22Rv1 (cell line): ENCODE results near the gene CNIH4.
"Not testable (repeated sequence)": the region's sequence is repeated elsewhere in the genome, so short reads cannot be mapped to it uniquely, and the experiment has no call there.

ENCODE experiments used
- ZFX ChIP-seq: fragments of 450-650 bp; IDR thresholded peaks from 2 replicates; pipeline ENCODE4 v1.6.1; 2017; ENCODE audit warnings: antibody characterized with exemption, borderline replicate concordance
- TF ChIP-seq, protein P1 (sequence below): fragments of 450-650 bp; IDR thresholded peaks from 2 replicates; pipeline ENCODE4 v1.5.1; 2017; ENCODE audit warnings: mild to moderate bottlenecking

DNA sequence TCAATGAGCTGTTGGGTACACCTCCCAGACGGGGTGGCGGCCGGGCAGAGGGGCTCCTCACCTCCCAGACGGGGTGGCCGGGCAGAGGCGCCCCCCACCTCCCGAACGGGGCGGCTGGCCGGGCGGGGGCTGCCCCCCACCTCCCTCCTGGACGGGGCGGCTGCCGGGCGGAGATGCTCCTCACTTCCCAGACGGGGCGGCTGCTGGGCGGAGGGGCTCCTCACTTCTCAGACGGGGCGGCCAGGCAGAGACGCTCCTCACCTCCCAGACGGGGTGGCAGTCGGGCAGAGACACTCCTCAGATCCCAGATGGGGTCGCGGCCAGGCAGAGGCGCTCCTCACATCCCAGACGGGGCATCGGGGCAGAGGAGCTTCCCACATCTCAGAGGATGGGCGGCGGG lies 7.0 kb upstream of the CNIH4 start:
- TF ChIP-seq, protein P1, sequence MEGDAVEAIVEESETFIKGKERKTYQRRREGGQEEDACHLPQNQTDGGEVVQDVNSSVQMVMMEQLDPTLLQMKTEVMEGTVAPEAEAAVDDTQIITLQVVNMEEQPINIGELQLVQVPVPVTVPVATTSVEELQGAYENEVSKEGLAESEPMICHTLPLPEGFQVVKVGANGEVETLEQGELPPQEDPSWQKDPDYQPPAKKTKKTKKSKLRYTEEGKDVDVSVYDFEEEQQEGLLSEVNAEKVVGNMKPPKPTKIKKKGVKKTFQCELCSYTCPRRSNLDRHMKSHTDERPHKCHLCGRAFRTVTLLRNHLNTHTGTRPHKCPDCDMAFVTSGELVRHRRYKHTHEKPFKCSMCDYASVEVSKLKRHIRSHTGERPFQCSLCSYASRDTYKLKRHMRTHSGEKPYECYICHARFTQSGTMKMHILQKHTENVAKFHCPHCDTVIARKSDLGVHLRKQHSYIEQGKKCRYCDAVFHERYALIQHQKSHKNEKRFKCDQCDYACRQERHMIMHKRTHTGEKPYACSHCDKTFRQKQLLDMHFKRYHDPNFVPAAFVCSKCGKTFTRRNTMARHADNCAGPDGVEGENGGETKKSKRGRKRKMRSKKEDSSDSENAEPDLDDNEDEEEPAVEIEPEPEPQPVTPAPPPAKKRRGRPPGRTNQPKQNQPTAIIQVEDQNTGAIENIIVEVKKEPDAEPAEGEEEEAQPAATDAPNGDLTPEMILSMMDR: not testable (repeated sequence)
- not testable (repeated sequence) for TF ChIP-seq ZFX
